Liver (tissue), 9 donors: ENCODE measurements around the gene LGI1. TPM values are rescaled to one million over a fixed set of nuclear protein-coding genes. Genes with fewer than 3 reads are reported as not detected.

Experiments used
- DNase-seq: peaks from one replicate; pipeline ENCODE4 v3.0.0-alpha.2; 2017; ENCODE audit warnings: low spot score
- H3K27ac ChIP-seq, 2 donors: one replicate each; pipeline ENCODE4 v1.7.0; 2013; ENCODE audit warnings: inconsistent platforms in 2 of 2, low read length in 2 of 2, control low read depth in 1 of 2, low read depth in 1 of 2, mild to moderate bottlenecking in 1 of 2
- H3K27me3 ChIP-seq, 4 donors: one replicate each; pipeline versions ENCODE4 v1.6.1 to v1.7.0; 2013; ENCODE audit warnings: low read length in 3 of 4, inconsistent platforms in 1 of 4, mild to moderate bottlenecking in 1 of 4, moderate library complexity in 1 of 4; ENCODE audit not compliant: control insufficient read depth in 4 of 4, insufficient read depth in 4 of 4
- H3K36me3 ChIP-seq, 4 donors: one replicate each; pipeline versions ENCODE4 v1.6.1 to v1.7.0; 2013; ENCODE audit warnings: low read length in 3 of 4, mild to moderate bottlenecking in 3 of 4, low read depth in 1 of 4, moderate library complexity in 1 of 4; ENCODE audit not compliant: control insufficient read depth in 4 of 4, insufficient read depth in 3 of 4
- H3K4me1 ChIP-seq, 4 donors: one replicate each; pipeline versions ENCODE4 v1.6.1 to v1.7.0; 2013; ENCODE audit warnings: low read length in 3 of 4, mild to moderate bottlenecking in 3 of 4, moderate library complexity in 1 of 4; ENCODE audit not compliant: control insufficient read depth in 4 of 4, insufficient read depth in 4 of 4
- H3K4me3 ChIP-seq, 3 donors: one replicate each; pipeline versions ENCODE4 v1.6.1 to v1.7.0; 2013; ENCODE audit warnings: low read length in 3 of 3, control low read depth in 1 of 3, low read depth in 1 of 3, mild to moderate bottlenecking in 1 of 3
- H3K9ac ChIP-seq, 2 donors: one replicate each; pipeline ENCODE4 v1.7.0; 2013; ENCODE audit warnings: low read length in 2 of 2, mild to moderate bottlenecking in 2 of 2, moderate library complexity in 2 of 2, control low read depth in 1 of 2, low read depth in 1 of 2
- H3K9me3 ChIP-seq, 4 donors: one replicate each; pipeline versions ENCODE4 v1.6.1 to v1.7.0; 2013; ENCODE audit warnings: low read length in 3 of 4; ENCODE audit not compliant: control insufficient read depth in 4 of 4
- ATF3 ChIP-seq: IDR thresholded peaks from 2 replicates; pipeline ENCODE4 v1.6.1; 2016; ENCODE audit warnings: antibody characterized with exemption
- EGR1 ChIP-seq, 2 donors: IDR thresholded peaks; 2 replicates each; pipeline ENCODE4 v1.6.1; 2016 to 2018; ENCODE audit warnings: antibody characterized with exemption in 2 of 2, low read depth in 2 of 2
- FOXA1 ChIP-seq: IDR thresholded peaks from 2 replicates; pipeline ENCODE4 v1.6.1; 2016; ENCODE audit warnings: antibody characterized with exemption
- FOXA2 ChIP-seq: IDR thresholded peaks from 2 replicates; pipeline ENCODE4 v1.6.1; 2016; ENCODE audit warnings: antibody characterized with exemption
- GABPA ChIP-seq, 2 donors: IDR thresholded peaks in 1 of 2; conservative IDR thresholded peaks in 1 of 2; 2 replicates each; pipeline ENCODE4 v1.6.1; 2016; ENCODE audit warnings: antibody characterized with exemption in 2 of 2, mild to moderate bottlenecking in 1 of 2, moderate library complexity in 1 of 2
- HNF4A ChIP-seq, 2 donors: conservative IDR thresholded peaks; 2 replicates each; pipeline ENCODE4 v1.6.1; 2016; ENCODE audit warnings: antibody characterized with exemption in 2 of 2, mild to moderate bottlenecking in 2 of 2
- HNF4G ChIP-seq: IDR thresholded peaks from 2 replicates; pipeline ENCODE4 v1.6.1; 2016; ENCODE audit warnings: antibody characterized with exemption
- JUND ChIP-seq, 2 donors: IDR thresholded peaks; 2 replicates each; pipeline ENCODE4 v1.6.1; 2016; ENCODE audit warnings: antibody characterized with exemption in 2 of 2
- NR2F2 ChIP-seq: IDR thresholded peaks from 2 replicates; pipeline ENCODE4 v1.6.1; 2016; ENCODE audit warnings: antibody characterized with exemption
- RAD21 ChIP-seq, 2 donors: IDR thresholded peaks; 2 replicates each; pipeline ENCODE4 v1.6.1; 2016; ENCODE audit warnings: antibody characterized with exemption in 2 of 2, mild to moderate bottlenecking in 2 of 2
- SP1 ChIP-seq: IDR thresholded peaks from 2 replicates; pipeline ENCODE4 v1.6.1; 2018; ENCODE audit warnings: antibody characterized with exemption, mild to moderate bottlenecking
- ZBTB33 ChIP-seq: IDR thresholded peaks from 2 replicates; pipeline ENCODE4 v1.6.1; 2016; ENCODE audit warnings: antibody characterized with exemption
- WGBS: extraction: QIAGEN DNeasy Blood & Tissue Kit; methylation state at CpG from one replicate; pipeline ENCODE4 v1.1.7; 2013; 5-methylcytosine and 5-hydroxymethylcytosine counted together
- polyA plus RNA-seq, 2 donors: library from polyadenylated mRNA; stranded (reverse) in 1 of 2; unstranded in 1 of 2; fragments of 200-250 nt in 1 of 2; fragments of >200 nt in 1 of 2; fragmentation: Nextera tagmentation in 1 of 2; extraction: Ambion mirVana in 1 of 2; gene quantifications; one replicate each; pipeline versions ENCODE4 v1.2.1 to v1.2.3, GENCODE V29; 2013 to 2015
- total RNA-seq, 2 donors: library from RNA; depleted of rRNA; stranded (reverse); fragments of >200 nt; gene quantifications; one replicate each; pipeline ENCODE4 v1.2.3, GENCODE V29; 2014
- TF ChIP-seq, protein P1 (sequence below): IDR thresholded peaks from 2 replicates; pipeline ENCODE4 v1.6.1; 2016; ENCODE audit warnings: antibody characterized with exemption
- TF ChIP-seq, protein P2 (sequence below): fragments of 150-350 bp; IDR thresholded peaks from 2 replicates; pipeline ENCODE4 v1.5.1; 2017; ENCODE audit warnings: improper control_type of control experiment, low read depth, low read length; ENCODE audit not compliant: missing input control
- TF ChIP-seq, protein P3 (sequence below): IDR thresholded peaks from 2 replicates; pipeline ENCODE4 v1.6.1; 2016; ENCODE audit warnings: antibody characterized with exemption, mild to moderate bottlenecking
- donor health status: healthy.
- donor health status: healthy.
- donor health status: healthy.
- donor health status: healthy.
- donor health status: healthy.

The LGI1 gene
- total and polyA plus RNA-seq, 4 donors = 0.28 to 1.2 (median 1.1) TPM; not detected in 1

DNA sequence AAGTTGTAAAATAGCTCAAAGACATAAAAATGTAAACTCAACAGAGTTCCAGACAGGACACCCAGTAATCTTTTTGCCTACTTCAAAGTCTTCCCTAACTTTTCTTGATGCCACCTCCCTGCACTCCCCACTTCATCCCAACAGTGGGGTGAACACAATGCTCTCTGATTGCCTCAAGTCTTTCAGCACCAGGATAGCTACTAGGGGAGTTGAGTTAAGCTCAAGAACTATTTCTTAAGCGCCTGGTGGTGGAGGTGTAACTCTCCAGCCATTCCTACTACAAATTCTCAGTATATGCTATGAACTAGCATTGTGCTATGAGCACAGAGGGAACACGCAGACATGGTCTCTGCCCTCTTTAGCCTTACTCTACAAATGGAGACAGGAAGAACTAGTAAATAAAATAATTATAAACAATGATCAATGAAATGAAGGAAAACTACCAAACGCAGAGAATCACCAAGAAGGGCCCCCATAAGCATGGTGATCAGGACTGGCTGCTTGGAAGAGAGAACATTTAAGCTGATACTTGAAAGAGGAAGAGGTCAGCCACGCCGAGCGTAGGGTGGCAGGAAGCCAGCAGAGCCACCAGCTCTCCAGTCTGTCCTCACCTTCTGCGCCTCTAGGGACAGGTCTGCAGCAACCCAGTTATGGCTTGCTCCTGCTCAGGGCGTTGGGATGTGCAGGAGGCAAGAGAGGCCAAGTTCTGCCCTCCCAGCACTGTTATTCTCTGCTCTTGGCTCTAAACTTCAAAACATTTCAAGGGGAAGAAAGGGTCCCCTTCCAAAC is 38.6 kb upstream of the LGI1 start:
- DNase-seq = no peak
- no peak overlapping the region for H3K9ac ChIP-seq

More for the DNA sequence above, 38.6 kb upstream of the LGI1 start:
- H3K9me3 ChIP-seq = no peaks in the 10 kb centered on the region
- H3K4me1 ChIP-seq = no peaks in the 10 kb centered on the region
- H3K4me3 ChIP-seq = no peak overlapping the region
- H3K27ac ChIP-seq = no peak overlapping the region
- H3K27me3 ChIP-seq = no peaks in the 10 kb centered on the region
- H3K36me3 ChIP-seq = no peaks in the 10 kb centered on the region
- 66% methylated on average over 8 of the region's 8 CpGs for WGBS
- TF ChIP-seq, protein P1, sequence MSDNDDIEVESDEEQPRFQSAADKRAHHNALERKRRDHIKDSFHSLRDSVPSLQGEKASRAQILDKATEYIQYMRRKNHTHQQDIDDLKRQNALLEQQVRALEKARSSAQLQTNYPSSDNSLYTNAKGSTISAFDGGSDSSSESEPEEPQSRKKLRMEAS = no peak
- TF ChIP-seq RAD21 (IDR thresholded peaks at IDR 0.05) (no peak), NR2F2 (no peak), ZBTB33 (no peak), SP1 (no peak), JUND (IDR thresholded peaks at IDR 0.05) (no peak), GABPA (IDR thresholded peaks at IDR 0.05 in 1 of 2, conservative IDR thresholded peaks at IDR 0.05 in 1 of 2) (no peak), EGR1 (IDR thresholded peaks at IDR 0.05; ENCODE audit: low read depth in 2 of 2) (no peak), FOXA2 (no peak), FOXA1 (no peak), HNF4G (no peak), HNF4A (conservative IDR thresholded peaks at IDR 0.05) (no peak), ATF3 (no peak)
- TF ChIP-seq, protein P2, sequence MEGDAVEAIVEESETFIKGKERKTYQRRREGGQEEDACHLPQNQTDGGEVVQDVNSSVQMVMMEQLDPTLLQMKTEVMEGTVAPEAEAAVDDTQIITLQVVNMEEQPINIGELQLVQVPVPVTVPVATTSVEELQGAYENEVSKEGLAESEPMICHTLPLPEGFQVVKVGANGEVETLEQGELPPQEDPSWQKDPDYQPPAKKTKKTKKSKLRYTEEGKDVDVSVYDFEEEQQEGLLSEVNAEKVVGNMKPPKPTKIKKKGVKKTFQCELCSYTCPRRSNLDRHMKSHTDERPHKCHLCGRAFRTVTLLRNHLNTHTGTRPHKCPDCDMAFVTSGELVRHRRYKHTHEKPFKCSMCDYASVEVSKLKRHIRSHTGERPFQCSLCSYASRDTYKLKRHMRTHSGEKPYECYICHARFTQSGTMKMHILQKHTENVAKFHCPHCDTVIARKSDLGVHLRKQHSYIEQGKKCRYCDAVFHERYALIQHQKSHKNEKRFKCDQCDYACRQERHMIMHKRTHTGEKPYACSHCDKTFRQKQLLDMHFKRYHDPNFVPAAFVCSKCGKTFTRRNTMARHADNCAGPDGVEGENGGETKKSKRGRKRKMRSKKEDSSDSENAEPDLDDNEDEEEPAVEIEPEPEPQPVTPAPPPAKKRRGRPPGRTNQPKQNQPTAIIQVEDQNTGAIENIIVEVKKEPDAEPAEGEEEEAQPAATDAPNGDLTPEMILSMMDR = no peak
- TF ChIP-seq, protein P3, sequence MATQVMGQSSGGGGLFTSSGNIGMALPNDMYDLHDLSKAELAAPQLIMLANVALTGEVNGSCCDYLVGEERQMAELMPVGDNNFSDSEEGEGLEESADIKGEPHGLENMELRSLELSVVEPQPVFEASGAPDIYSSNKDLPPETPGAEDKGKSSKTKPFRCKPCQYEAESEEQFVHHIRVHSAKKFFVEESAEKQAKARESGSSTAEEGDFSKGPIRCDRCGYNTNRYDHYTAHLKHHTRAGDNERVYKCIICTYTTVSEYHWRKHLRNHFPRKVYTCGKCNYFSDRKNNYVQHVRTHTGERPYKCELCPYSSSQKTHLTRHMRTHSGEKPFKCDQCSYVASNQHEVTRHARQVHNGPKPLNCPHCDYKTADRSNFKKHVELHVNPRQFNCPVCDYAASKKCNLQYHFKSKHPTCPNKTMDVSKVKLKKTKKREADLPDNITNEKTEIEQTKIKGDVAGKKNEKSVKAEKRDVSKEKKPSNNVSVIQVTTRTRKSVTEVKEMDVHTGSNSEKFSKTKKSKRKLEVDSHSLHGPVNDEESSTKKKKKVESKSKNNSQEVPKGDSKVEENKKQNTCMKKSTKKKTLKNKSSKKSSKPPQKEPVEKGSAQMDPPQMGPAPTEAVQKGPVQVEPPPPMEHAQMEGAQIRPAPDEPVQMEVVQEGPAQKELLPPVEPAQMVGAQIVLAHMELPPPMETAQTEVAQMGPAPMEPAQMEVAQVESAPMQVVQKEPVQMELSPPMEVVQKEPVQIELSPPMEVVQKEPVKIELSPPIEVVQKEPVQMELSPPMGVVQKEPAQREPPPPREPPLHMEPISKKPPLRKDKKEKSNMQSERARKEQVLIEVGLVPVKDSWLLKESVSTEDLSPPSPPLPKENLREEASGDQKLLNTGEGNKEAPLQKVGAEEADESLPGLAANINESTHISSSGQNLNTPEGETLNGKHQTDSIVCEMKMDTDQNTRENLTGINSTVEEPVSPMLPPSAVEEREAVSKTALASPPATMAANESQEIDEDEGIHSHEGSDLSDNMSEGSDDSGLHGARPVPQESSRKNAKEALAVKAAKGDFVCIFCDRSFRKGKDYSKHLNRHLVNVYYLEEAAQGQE = no peak
